HL-60 (cell line): Measurements from ENCODE around the gene PLA2G4D.

ENCODE experiments used
- DNase-seq, 2 experiments: peaks; one replicate each; pipeline ENCODE4 v3.0.0-alpha.2; 2010 to 2020; ENCODE audit warnings: low read depth in 1 of 2, low spot score in 1 of 2
- H3K27ac ChIP-seq: fragments of 250-450 bp; sonication (Bioruptor Pico); replicated peaks from 2 replicates; pipeline ENCODE4 v1.5.1; 2020; ENCODE audit warnings: mild to moderate bottlenecking, moderate library complexity
- H3K27me3 ChIP-seq: fragments of 250-450 bp; sonication (Bioruptor Pico); 2 replicates; pipeline ENCODE4 v1.5.1; 2021; ENCODE audit warnings: mild to moderate bottlenecking, moderate library complexity; ENCODE audit not compliant: insufficient read depth, poor library complexity, severe bottlenecking
- H3K4me3 ChIP-seq: replicated peaks from 2 replicates; pipeline ENCODE4 v1.5.1; 2011; ENCODE audit warnings: mild to moderate bottlenecking, control low read depth, low read length; ENCODE audit not compliant: insufficient read depth
- GABPA ChIP-seq: IDR thresholded peaks from 2 replicates; pipeline ENCODE4 v1.6.1; 2012; ENCODE audit warnings: low read depth
- POLR2AphosphoS5 ChIP-seq: IDR thresholded peaks from 2 replicates; pipeline ENCODE4 v1.6.1; 2012; ENCODE audit warnings: low read depth
- SPI1 ChIP-seq: IDR thresholded peaks from 2 replicates; pipeline ENCODE4 v1.6.1; 2012; ENCODE audit warnings: low read depth, mild to moderate bottlenecking, borderline replicate concordance
- TF ChIP-seq, protein P1 (sequence below): IDR thresholded peaks from 2 replicates; pipeline ENCODE4 v1.6.1; 2012; ENCODE audit warnings: low read depth; ENCODE audit not compliant: insufficient replicate concordance
- TF ChIP-seq, protein P2 (sequence below): IDR thresholded peaks from one replicate; pipeline ENCODE4 v1.5.1; 2011; ENCODE audit warnings: low read length, control low read depth, inconsistent platforms; ENCODE audit not compliant: insufficient read depth

The PLA2G4D gene

DNA sequence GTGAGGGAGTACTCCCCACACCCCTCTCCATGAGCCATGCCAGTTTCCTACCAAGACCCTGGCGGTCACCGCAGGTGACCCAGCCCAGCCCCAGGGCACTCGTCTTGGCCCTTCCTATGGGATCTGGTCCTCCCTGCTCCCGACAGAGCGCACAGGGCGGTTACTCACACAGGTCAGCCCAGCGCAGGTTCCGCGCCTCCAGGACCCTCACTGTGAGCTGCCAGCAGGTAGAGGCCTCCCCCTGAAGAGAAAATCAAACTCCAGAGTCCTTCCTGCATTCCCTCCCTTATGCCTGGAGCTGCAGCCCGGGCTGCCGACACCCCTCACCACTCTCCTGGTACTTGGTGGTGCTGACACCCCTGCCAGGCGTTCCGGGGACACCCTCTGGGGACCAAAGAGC is 6.9 kb downstream of the PLA2G4D start:
- Histone ChIP-seq H3K4me3 (no peak overlapping the region), H3K27me3 (no peaks in the 10 kb centered on the region), H3K27ac (no peak overlapping the region)
- DNase-seq, result no peak
- TF ChIP-seq POLR2AphosphoS5 (no peak), GABPA (no peak), SPI1 (no peak)
- TF ChIP-seq, protein P1, sequence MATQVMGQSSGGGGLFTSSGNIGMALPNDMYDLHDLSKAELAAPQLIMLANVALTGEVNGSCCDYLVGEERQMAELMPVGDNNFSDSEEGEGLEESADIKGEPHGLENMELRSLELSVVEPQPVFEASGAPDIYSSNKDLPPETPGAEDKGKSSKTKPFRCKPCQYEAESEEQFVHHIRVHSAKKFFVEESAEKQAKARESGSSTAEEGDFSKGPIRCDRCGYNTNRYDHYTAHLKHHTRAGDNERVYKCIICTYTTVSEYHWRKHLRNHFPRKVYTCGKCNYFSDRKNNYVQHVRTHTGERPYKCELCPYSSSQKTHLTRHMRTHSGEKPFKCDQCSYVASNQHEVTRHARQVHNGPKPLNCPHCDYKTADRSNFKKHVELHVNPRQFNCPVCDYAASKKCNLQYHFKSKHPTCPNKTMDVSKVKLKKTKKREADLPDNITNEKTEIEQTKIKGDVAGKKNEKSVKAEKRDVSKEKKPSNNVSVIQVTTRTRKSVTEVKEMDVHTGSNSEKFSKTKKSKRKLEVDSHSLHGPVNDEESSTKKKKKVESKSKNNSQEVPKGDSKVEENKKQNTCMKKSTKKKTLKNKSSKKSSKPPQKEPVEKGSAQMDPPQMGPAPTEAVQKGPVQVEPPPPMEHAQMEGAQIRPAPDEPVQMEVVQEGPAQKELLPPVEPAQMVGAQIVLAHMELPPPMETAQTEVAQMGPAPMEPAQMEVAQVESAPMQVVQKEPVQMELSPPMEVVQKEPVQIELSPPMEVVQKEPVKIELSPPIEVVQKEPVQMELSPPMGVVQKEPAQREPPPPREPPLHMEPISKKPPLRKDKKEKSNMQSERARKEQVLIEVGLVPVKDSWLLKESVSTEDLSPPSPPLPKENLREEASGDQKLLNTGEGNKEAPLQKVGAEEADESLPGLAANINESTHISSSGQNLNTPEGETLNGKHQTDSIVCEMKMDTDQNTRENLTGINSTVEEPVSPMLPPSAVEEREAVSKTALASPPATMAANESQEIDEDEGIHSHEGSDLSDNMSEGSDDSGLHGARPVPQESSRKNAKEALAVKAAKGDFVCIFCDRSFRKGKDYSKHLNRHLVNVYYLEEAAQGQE, result no peak
- TF ChIP-seq, protein P2, sequence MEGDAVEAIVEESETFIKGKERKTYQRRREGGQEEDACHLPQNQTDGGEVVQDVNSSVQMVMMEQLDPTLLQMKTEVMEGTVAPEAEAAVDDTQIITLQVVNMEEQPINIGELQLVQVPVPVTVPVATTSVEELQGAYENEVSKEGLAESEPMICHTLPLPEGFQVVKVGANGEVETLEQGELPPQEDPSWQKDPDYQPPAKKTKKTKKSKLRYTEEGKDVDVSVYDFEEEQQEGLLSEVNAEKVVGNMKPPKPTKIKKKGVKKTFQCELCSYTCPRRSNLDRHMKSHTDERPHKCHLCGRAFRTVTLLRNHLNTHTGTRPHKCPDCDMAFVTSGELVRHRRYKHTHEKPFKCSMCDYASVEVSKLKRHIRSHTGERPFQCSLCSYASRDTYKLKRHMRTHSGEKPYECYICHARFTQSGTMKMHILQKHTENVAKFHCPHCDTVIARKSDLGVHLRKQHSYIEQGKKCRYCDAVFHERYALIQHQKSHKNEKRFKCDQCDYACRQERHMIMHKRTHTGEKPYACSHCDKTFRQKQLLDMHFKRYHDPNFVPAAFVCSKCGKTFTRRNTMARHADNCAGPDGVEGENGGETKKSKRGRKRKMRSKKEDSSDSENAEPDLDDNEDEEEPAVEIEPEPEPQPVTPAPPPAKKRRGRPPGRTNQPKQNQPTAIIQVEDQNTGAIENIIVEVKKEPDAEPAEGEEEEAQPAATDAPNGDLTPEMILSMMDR, result no peak

DNA sequence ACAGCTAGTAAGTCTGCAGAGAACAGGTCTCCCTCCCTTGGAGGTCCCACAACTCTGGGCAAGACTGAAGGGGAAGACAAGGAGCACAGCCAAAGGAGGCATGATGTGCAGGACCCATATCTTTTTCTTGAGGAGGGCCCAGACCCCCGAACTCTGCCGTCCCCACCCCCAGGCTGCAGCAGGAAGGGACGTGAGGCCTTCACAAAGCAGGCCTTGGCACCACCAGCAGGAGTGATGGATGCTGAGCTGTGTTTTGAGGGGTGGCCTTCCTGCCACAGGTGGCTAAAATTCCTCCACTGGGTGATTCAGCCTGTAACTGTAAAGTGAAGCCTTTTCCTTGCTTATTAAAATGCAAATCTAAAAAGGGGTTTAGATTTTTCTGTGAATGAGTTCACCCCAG is 8.6 kb downstream of the PLA2G4D start:
- no peak for DNase-seq
- Histone ChIP-seq H3K4me3 (no peak overlapping the region), H3K27me3 (no peaks in the 10 kb centered on the region), H3K27ac (no peak overlapping the region)
- TF ChIP-seq, protein P2, result no peak

DNA sequence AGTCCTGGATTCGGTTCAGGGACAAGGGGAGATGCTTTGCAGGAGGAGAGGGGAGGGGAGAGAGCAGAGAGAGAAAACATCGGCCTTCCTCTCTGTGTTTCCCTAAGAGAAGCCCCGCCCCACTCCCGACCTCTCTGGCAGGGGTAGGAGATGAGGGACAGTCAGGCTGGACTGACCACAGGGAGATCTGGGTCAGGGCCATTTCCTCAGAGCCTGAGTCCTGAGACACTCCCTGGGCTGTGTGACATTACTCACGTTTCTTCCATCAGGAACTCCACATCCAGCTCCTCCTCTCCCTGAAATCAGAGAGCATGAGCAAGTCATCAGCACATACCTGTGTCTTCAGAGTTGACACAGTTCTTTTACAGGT is 9.1 kb downstream of the PLA2G4D start:
- no peak overlapping the region for H3K4me3 ChIP-seq
- DNase-seq, result no peak
- H3K27ac ChIP-seq, result no peak overlapping the region
- TF ChIP-seq, protein P1, result no peak
- no peak for TF ChIP-seq GABPA
- TF ChIP-seq POLR2AphosphoS5, result no peak
- TF ChIP-seq, protein P2, result no peak
- TF ChIP-seq SPI1, result no peak
- no peaks in the 10 kb centered on the region for H3K27me3 ChIP-seq

DNA sequence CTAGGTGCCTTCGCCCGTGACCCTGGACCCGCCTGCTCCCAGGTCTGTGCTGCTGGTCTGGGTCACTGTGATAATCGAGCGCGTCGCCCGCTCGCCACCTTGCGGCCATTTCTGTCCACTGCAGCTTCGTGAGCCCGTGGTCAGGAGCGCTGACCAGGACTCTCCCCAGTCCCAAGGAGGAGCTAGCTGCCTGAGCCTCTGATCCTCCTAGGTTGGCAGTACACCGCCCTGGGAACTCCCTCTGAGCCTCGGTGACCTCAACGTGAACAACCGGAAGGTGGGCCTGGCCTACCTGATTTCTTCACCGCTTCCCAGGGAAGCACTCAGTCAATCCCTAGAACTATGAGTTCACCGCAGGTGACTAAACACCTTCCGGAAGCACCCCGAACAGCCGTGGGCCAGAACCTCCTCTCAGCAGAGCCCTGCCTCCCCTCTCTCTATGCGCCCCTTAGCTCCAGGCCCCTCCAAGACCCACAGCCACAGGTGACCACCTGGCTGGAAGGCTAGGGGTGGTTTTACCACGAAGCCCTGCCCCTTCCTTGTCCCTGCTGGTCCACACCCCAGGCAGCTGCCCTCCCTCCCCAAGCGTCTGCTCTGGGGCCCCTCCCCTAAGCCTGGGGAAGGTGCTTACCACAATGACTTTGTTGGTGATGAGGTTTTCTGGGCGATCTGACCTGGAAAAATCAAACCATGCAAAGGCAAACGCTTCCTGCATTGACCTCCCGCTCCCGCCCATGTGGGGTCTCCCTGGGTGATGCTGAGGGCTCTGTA is 9.7 kb downstream of the PLA2G4D start:
- Histone ChIP-seq H3K27ac (no peak overlapping the region), H3K4me3 (no peak overlapping the region), H3K27me3 (no peaks in the 10 kb centered on the region)
- TF ChIP-seq, protein P1, result no peak
- TF ChIP-seq, protein P2, result peak; percentile 90
- DNase-seq, result peak in 1 of 2 experiments; percentile 29
